OCI-LY1 (cell line): ENCODE results near the gene CHST12.

Experiments used
- H2AFZ ChIP-seq: fragments of 200-600 bp; sonication (generic), shearing (Covaris generic); 2 replicates; pipeline ENCODE4 v1.6.0; 2014; ENCODE audit warnings: antibody characterized with exemption, mild to moderate bottlenecking, low read length
- H3F3A ChIP-seq: fragments of 200-600 bp; sonication (generic), shearing (Covaris generic); 2 replicates; pipeline ENCODE4 v1.6.0; 2014; ENCODE audit warnings: mild to moderate bottlenecking, antibody characterized with exemption, low read length, moderate library complexity; ENCODE audit not compliant: insufficient read depth
- H3K27ac ChIP-seq: fragments of 200-600 bp; sonication (generic); 2 replicates; pipeline ENCODE4 v1.5.1; 2014; ENCODE audit warnings: low read length, mixed run types, mild to moderate bottlenecking, low read depth; ENCODE audit not compliant: poor library complexity, severe bottlenecking
- H3K27me3 ChIP-seq: fragments of 200-600 bp; sonication (generic); 2 replicates; pipeline ENCODE4 v1.6.0; 2014; ENCODE audit warnings: antibody characterized with exemption, mild to moderate bottlenecking, low read length, moderate library complexity; ENCODE audit not compliant: insufficient read depth
- H3K36me3 ChIP-seq: fragments of 200-600 bp; sonication (generic); 2 replicates; pipeline ENCODE4 v1.6.1; 2014; ENCODE audit warnings: mild to moderate bottlenecking, antibody characterized with exemption, low read length, moderate library complexity, mixed read lengths; ENCODE audit not compliant: insufficient read depth
- H3K4me1 ChIP-seq: fragments of 200-600 bp; sonication (generic); 2 replicates; pipeline ENCODE4 v1.5.1; 2014; ENCODE audit warnings: mild to moderate bottlenecking, low read length, moderate library complexity; ENCODE audit not compliant: insufficient read depth, severe bottlenecking
- H3K4me2 ChIP-seq: fragments of 200-600 bp; sonication (generic), shearing (Covaris generic); 2 replicates; pipeline ENCODE4 v1.6.1; 2014; ENCODE audit warnings: low read length
- H3K4me3 ChIP-seq: fragments of 200-600 bp; sonication (generic); 2 replicates; pipeline ENCODE4 v1.5.1; 2014; ENCODE audit warnings: low read length, low read depth, mild to moderate bottlenecking, mixed read lengths; ENCODE audit not compliant: poor library complexity, severe bottlenecking
- H3K79me2 ChIP-seq: fragments of 200-600 bp; shearing (Covaris generic); 2 replicates; pipeline ENCODE4 v1.6.1; 2016; ENCODE audit warnings: mixed run types, low read length, mixed read lengths; ENCODE audit not compliant: insufficient read depth
- H3K9ac ChIP-seq: fragments of 200-600 bp; sonication (generic), shearing (Covaris generic); 2 replicates; pipeline ENCODE4 v1.6.1; 2014; ENCODE audit warnings: mild to moderate bottlenecking, low read length, mixed read lengths
- H3K9me2 ChIP-seq: fragments of 200-600 bp; sonication (generic), shearing (Covaris generic); 2 replicates; pipeline ENCODE4 v1.6.1; 2014; ENCODE audit warnings: low read depth, mild to moderate bottlenecking, low read length, mixed read lengths
- H3K9me3 ChIP-seq: fragments of 200-600 bp; shearing (Covaris generic); 2 replicates; pipeline ENCODE4 v1.6.1; 2014; ENCODE audit warnings: low read length, mixed read lengths
- H4K20me1 ChIP-seq: fragments of 200-600 bp; sonication (generic), shearing (Covaris generic); 2 replicates; pipeline ENCODE4 v1.6.0; 2016; ENCODE audit warnings: mild to moderate bottlenecking, low read length; ENCODE audit not compliant: insufficient read depth
- CTCF ChIP-seq: fragments of 200-600 bp; sonication (generic), shearing (Covaris generic); IDR thresholded peaks from 2 replicates; pipeline ENCODE4 v1.5.1; 2017; ENCODE audit warnings: mild to moderate bottlenecking, antibody characterized with exemption, low read length, moderate library complexity, mixed read lengths
- EZH2 ChIP-seq: fragments of 200-600 bp; sonication (generic), shearing (Covaris generic); IDR thresholded peaks from 2 replicates; pipeline ENCODE4 v1.8.0; 2017; ENCODE audit warnings: borderline replicate concordance, mixed run types, mild to moderate bottlenecking, antibody characterized with exemption, low read length, moderate library complexity, mixed read lengths

The CHST12 gene

GRCh38 chr7:2438775-2439174 is 35.4 kb downstream of the CHST12 start:
- Histone ChIP-seq H3K79me2 (no peaks in the 10 kb centered on the region), H3K4me2 (no peak overlapping the region), H3K36me3 (no peaks in the 10 kb centered on the region), H3F3A (no peaks in the 10 kb centered on the region), H3K27me3 (no peaks in the 10 kb centered on the region), H3K4me1 (no peaks in the 10 kb centered on the region), H3K27ac (no peak overlapping the region), H3K9me2 (no peaks in the 10 kb centered on the region), H2AFZ (no peak overlapping the region), H3K9ac (no peak overlapping the region), H3K9me3 (no peaks in the 10 kb centered on the region), H3K4me3 (no peak overlapping the region), H4K20me1 (no peaks in the 10 kb centered on the region)
- TF ChIP-seq EZH2 (no peak), CTCF (no peak)

GRCh38 chr7:2440608-2441245 is 37.3 kb downstream of the CHST12 start:
- Histone ChIP-seq H3K9me3 (no peaks in the 10 kb centered on the region), H3K27ac (no peak overlapping the region), H3K4me3 (no peak overlapping the region), H3K9ac (no peak overlapping the region), H3K4me2 (no peak overlapping the region), H3F3A (no peaks in the 10 kb centered on the region), H3K4me1 (no peaks in the 10 kb centered on the region), H3K9me2 (no peaks in the 10 kb centered on the region), H3K79me2 (no peaks in the 10 kb centered on the region), H4K20me1 (no peaks in the 10 kb centered on the region), H2AFZ (no peak overlapping the region), H3K36me3 (no peaks in the 10 kb centered on the region), H3K27me3 (no peaks in the 10 kb centered on the region)
- no peak for TF ChIP-seq EZH2
- no peak for TF ChIP-seq CTCF

- no peak overlapping the region for H3K4me2 ChIP-seq
- no peaks in the 10 kb centered on the region for H3K79me2 ChIP-seq
- H3K9me2 ChIP-seq, result no peaks in the 10 kb centered on the region
- TF ChIP-seq EZH2 (no peak), CTCF (no peak)
- no peaks in the 10 kb centered on the region for H3K9me3 ChIP-seq
- H3K4me3 ChIP-seq, result no peak overlapping the region
- no peaks in the 10 kb centered on the region for H4K20me1 ChIP-seq
- no peaks in the 10 kb centered on the region for H3K36me3 ChIP-seq
- H3K27me3 ChIP-seq, result no peaks in the 10 kb centered on the region
- no peak overlapping the region for H3K9ac ChIP-seq
- no peak overlapping the region for H3K27ac ChIP-seq
- H3F3A ChIP-seq, result no peaks in the 10 kb centered on the region
- H3K4me1 ChIP-seq, result no peaks in the 10 kb centered on the region
- H2AFZ ChIP-seq, result no peak overlapping the region
Observed at GRCh38 chr7:2441430-2442058, 38.1 kb downstream of the CHST12 start.
